ENCODE results near the gene CYP2S1. TPM values are rescaled to one million over a fixed set of nuclear protein-coding genes. Genes with fewer than 3 reads are reported as not detected.
A peak's percentile ranks its signal among the peaks of the same experiment; 100 is the strongest.

CYP2S1 gene
- total RNA-seq, 2 experiments from 2014 or later: not detected

- no peaks in the 10 kb centered on the region for H3K79me2 ChIP-seq (ENCODE audit: insufficient read depth, low read depth, low read length)
- CTCF ChIA-PET (ENCODE audit: unreplicated experiment): no interaction called here
- DNase-seq (ENCODE audit: low spot score): no peak
- H4K20me1 ChIP-seq (ENCODE audit: insufficient read depth, low read length): no peaks in the 10 kb centered on the region
- no peaks in the 10 kb centered on the region for H3K9me3 ChIP-seq (ENCODE audit: low read length)
- no peaks in the 10 kb centered on the region for H3K36me3 ChIP-seq (ENCODE audit: insufficient read depth, low read length)
- no peak overlapping the region for H3K4me3 ChIP-seq (ENCODE audit: low read depth, low read length, poor library complexity, severe bottlenecking)
- intact Hi-C loops (cut with micrococcal nuclease; ENCODE audit: unreplicated experiment): no loop called here
- no peak overlapping the region for H2AFZ ChIP-seq (ENCODE audit: low read length)
- no peak overlapping the region for H3K4me2 ChIP-seq (ENCODE audit: low read length)
- TF ChIP-seq CTCF (conservative IDR thresholded peaks at IDR 0.05; ENCODE audit: low read length): no peak
- TF ChIP-seq EZH2phosphoT487 (IDR thresholded peaks at IDR 0.05; ENCODE audit: borderline replicate concordance, low read depth, low read length): no peak
- POLR2A ChIA-PET: no interaction called here
- BruUV-seq (replicated peaks): no TSS peak
- no peak overlapping the region for H3K27ac ChIP-seq (ENCODE audit: low read depth, low read length, poor library complexity, severe bottlenecking)
- H3K4me1 ChIP-seq (ENCODE audit: insufficient read depth, low read length, poor library complexity, severe bottlenecking): no peaks in the 10 kb centered on the region
- H3K9me2 ChIP-seq (ENCODE audit: insufficient read depth, low read length): no peaks in the 10 kb centered on the region
These were observed 36.8 kb upstream of the CYP2S1 start for GRCh38 chr19:41156207-41156606.

GRCh38 chr19:41159881-41160280 lies 33.1 kb upstream of the CYP2S1 start:
- POLR2A ChIA-PET: interaction anchor here (0.6 kb wide), 1 partner anchor 94 kb away, joined by 3 read pairs; no protein-coding TSS in a partner anchor
- H2AFZ ChIP-seq (ENCODE audit: low read length): no peak overlapping the region
- intact Hi-C loops (cut with micrococcal nuclease; ENCODE audit: unreplicated experiment): no loop called here

GRCh38 chr19:41161903-41162302 lies 31.1 kb upstream of the CYP2S1 start:
- H2AFZ ChIP-seq (ENCODE audit: low read length): no peak overlapping the region
- H3K4me1 ChIP-seq (ENCODE audit: insufficient read depth, low read length, poor library complexity, severe bottlenecking): no peaks in the 10 kb centered on the region
- H4K20me1 ChIP-seq (ENCODE audit: insufficient read depth, low read length): no peaks in the 10 kb centered on the region
- H3K9me2 ChIP-seq (ENCODE audit: insufficient read depth, low read length): no peaks in the 10 kb centered on the region
- no peaks in the 10 kb centered on the region for H3K9me3 ChIP-seq (ENCODE audit: low read length)
- no peak overlapping the region for H3K4me2 ChIP-seq (ENCODE audit: low read length)
- ChIA-PET POLR2A (no interaction called here), CTCF (ENCODE audit: unreplicated experiment) (no interaction called here)
- peak; percentile 58 for TF ChIP-seq CTCF (conservative IDR thresholded peaks at IDR 0.05; ENCODE audit: low read length)
- TF ChIP-seq EZH2phosphoT487 (IDR thresholded peaks at IDR 0.05; ENCODE audit: borderline replicate concordance, low read depth, low read length): no peak
- no peaks in the 10 kb centered on the region for H3K36me3 ChIP-seq (ENCODE audit: insufficient read depth, low read length)
- no peak for DNase-seq (ENCODE audit: low spot score)
- H3K79me2 ChIP-seq (ENCODE audit: insufficient read depth, low read depth, low read length): no peaks in the 10 kb centered on the region
- H3K4me3 ChIP-seq (ENCODE audit: low read depth, low read length, poor library complexity, severe bottlenecking): no peak overlapping the region
- intact Hi-C loops (cut with micrococcal nuclease; ENCODE audit: unreplicated experiment): no loop called here
- BruUV-seq (replicated peaks): no TSS peak
- no peak overlapping the region for H3K27ac ChIP-seq (ENCODE audit: low read depth, low read length, poor library complexity, severe bottlenecking)

More at GRCh38 chr19:41159881-41160280, 33.1 kb upstream of the CYP2S1 start:
- no peaks in the 10 kb centered on the region for H3K4me1 ChIP-seq (ENCODE audit: insufficient read depth, low read length, poor library complexity, severe bottlenecking)
- no peak overlapping the region for H3K4me2 ChIP-seq (ENCODE audit: low read length)
- H3K9me2 ChIP-seq (ENCODE audit: insufficient read depth, low read length): no peaks in the 10 kb centered on the region
- no TSS peak for BruUV-seq (replicated peaks)
- no peaks in the 10 kb centered on the region for H3K9me3 ChIP-seq (ENCODE audit: low read length)
- TF ChIP-seq CTCF (conservative IDR thresholded peaks at IDR 0.05; ENCODE audit: low read length) (no peak), EZH2phosphoT487 (IDR thresholded peaks at IDR 0.05; ENCODE audit: borderline replicate concordance, low read depth, low read length) (no peak)
- no peaks in the 10 kb centered on the region for H4K20me1 ChIP-seq (ENCODE audit: insufficient read depth, low read length)
- no peak overlapping the region for H3K27ac ChIP-seq (ENCODE audit: low read depth, low read length, poor library complexity, severe bottlenecking)
- CTCF ChIA-PET (ENCODE audit: unreplicated experiment): no interaction called here
- no peaks in the 10 kb centered on the region for H3K79me2 ChIP-seq (ENCODE audit: insufficient read depth, low read depth, low read length)
- no peaks in the 10 kb centered on the region for H3K36me3 ChIP-seq (ENCODE audit: insufficient read depth, low read length)
- no peak overlapping the region for H3K4me3 ChIP-seq (ENCODE audit: low read depth, low read length, poor library complexity, severe bottlenecking)
- no peak for DNase-seq (ENCODE audit: low spot score)

Data from OCI-LY7 (cell line).